ENCODE measurements around the gene ZSWIM1.
"Not testable (repeated sequence)": the region's sequence is repeated elsewhere in the genome, so short reads cannot be mapped to it uniquely, and the experiment has no call there.

The ZSWIM1 gene

DNA sequence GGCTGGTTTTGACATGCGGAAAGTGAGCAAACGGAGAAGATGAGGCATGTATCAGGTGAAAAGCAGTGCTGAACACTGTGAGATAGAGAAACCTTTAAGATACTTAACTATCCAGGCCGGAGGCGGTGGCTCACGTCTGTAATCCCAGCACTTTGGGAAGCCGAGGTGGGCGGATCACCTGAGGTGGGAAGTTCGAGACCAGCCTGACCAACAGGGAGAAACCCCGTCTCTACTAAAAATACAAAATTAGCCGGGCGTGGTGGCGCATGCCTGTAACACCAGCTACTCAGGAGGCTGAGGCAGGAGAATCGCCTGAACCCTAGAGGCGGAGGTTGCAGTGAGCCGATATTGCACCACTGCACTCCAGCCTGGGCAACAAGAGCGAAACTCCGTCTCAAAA lies 50.7 kb downstream of the ZSWIM1 start:
- DNase-seq (ENCODE audit: low spot score), result not testable (repeated sequence)

DNA sequence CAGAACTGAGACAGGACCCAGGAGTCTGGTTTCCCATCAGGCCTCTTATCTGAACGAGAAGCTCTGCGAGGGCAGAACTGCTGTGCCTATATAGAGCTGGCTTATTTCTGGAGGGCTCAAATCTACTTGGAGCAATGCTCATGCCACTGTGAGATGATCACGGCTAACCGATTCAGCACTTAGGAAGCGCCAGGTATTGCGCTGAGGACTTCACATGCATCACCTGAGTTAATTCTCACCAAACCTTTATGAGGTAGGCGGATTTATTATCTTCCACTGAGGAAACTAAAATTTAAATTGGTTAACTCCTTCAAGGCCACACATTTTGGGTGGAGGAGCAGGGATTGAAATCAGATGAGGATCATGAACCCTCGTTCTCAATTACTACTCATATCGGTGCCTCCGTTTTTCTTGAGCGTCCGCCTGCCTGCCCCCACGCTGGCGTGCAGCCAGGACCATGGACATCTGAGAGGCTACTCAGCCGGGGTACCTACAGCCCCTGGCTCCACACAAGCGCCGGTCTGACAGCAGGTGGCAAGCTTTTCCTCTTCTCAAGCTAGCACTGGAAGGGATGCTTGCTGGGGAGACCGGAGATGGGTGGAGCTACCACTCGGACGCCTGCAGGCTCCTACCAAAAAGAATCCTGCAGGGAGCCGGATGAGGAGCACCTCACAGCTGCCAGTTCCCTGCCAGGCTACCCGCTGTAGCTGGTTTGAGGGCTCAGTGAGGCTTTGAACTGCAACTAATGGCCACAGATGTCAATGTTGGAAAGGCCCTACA lies 52.4 kb downstream of the ZSWIM1 start:
- DNase-seq (ENCODE audit: low spot score), result peak; percentile 77

DNA sequence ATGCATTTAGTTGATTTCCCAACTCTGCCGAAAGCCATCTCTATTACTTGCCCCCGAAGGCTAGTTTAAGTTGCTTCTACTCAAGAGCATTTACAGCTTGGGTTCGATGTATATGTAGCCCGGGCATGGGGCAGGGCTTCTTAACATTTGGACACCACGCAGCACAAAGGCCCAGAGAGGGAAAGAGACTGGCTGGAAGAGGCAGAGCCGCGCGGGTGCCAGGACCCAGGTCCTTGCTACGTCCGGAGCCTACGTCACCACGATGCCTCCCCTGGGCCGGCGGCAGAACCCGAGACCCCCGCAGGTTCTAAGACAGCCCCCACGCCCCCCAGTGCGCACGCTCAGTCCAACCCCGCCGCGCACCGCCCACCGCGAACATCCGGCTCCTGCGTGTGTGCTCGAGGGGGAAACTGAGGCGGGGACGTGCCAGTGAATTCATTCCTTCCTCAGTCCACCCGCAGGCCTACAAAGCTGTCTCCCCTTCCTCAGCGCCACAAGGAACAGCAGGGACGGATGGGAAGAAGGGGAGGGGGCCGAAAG lies 53.1 kb downstream of the ZSWIM1 start:
- no peak for DNase-seq (ENCODE audit: low spot score)

Data from left forelimb (tissue), 1 donor.